ENCODE measurements around the gene EPM2A. TPM values are rescaled to one million over a fixed set of nuclear protein-coding genes. Genes with fewer than 3 reads are reported as not detected.

The EPM2A gene
- total and polyA plus RNA-seq, 10 of the 15 experiments (the other 5 are each of a cell fraction or from before 2014, with no cell fraction given), result 3.4 to 13.0 (median 7.9) TPM

DNA sequence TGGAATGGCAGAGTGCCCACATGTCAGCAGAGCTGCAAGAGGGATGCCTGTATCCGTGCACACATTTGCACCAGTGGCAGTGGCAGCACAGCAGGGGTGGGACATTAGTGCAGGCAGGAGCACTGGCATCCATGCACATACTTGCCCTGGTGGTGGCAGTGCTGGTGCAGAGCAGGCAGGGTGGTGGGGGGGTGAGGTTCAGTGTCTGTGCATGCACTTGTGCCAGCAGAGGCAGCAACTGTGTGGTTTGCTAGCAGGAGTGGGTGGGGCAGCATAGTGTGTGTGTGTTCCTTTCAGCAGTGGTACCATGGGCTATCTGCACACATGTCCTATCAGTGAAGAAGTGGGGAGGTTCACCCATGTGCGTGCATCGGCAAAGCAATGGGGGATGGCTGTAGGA lies 151.6 kb downstream of the EPM2A start:
- ATAC-seq, result no peak; the same call in 2 of the 3 replicates
- Histone ChIP-seq H3K4me3 (no peak overlapping the region), H3K4me1 (ENCODE audit: control insufficient read depth, insufficient read depth, low read length) (no peaks in the 10 kb centered on the region), H2AFZ (ENCODE audit: control insufficient read depth, low read depth, low read length) (no peak overlapping the region), H3K36me3 (ENCODE audit: control insufficient read depth in 2 of 2, insufficient read depth in 2 of 2, low read length in 1 of 2) (no peaks in the 10 kb centered on the region), H3K79me2 (ENCODE audit: control insufficient read depth, insufficient read depth, low read length) (no peaks in the 10 kb centered on the region), H3K9me3 (replicated peaks; ENCODE audit: control insufficient read depth, insufficient read depth, low read length) (no peaks in the 10 kb centered on the region), H3K27me3 (replicated peaks in 1 of 2; ENCODE audit: control insufficient read depth in 2 of 2, insufficient read depth in 2 of 2, low read length in 1 of 2) (no peaks in the 10 kb centered on the region; a peak in 1 of 4 replicates), H3K27ac (ENCODE audit: control insufficient read depth, insufficient read depth) (no peak overlapping the region), H3K9ac (ENCODE audit: control insufficient read depth, insufficient read depth, low read length) (no peak overlapping the region), H4K20me1 (ENCODE audit: control insufficient read depth, insufficient read depth) (no peaks in the 10 kb centered on the region), H3K4me2 (ENCODE audit: control insufficient read depth, insufficient read depth) (no peak overlapping the region)
- no peak for DNase-seq (ENCODE audit: low read depth, low spot score)
- RAD21 ChIA-PET (ENCODE audit: unreplicated experiment), result no interaction called here
- SMC1A ChIA-PET (ENCODE audit: uncharacterized antibody, unreplicated experiment), result interaction anchor here (1.2 kb wide), 1 partner anchor 9 kb away, joined by 3 read pairs; no protein-coding TSS in a partner anchor
- POLR2A ChIA-PET, result no interaction called here
- intact Hi-C loops (cut with micrococcal nuclease; ENCODE audit: unreplicated experiment), result no loop called here
- no peak for FAIRE-seq
- CTCF ChIA-PET, result no interaction called here
- no TSS peak for BruUV-seq (replicated peaks)
- TF ChIP-seq CUX1 (IDR thresholded peaks at IDR 0.05; ENCODE audit: insufficient replicate concordance, low read depth, low read length) (no peak), EP300 (IDR thresholded peaks at IDR 0.05; ENCODE audit: borderline replicate concordance in 1 of 2, control insufficient read depth in 1 of 2, low read depth in 2 of 2, low read length in 2 of 2) (no peak), PAX5 (IDR thresholded peaks at IDR 0.05; ENCODE audit: borderline replicate concordance, low read depth, low read length) (no peak), ZNF207 (IDR thresholded peaks at IDR 0.05; ENCODE audit: borderline replicate concordance) (no peak), POLR2A (IDR thresholded peaks at IDR 0.05; ENCODE audit: low read depth, low read length) (no peak), NR2F1 (conservative IDR thresholded peaks at IDR 0.05) (no peak), POLR2AphosphoS5 (IDR thresholded peaks at IDR 0.05; ENCODE audit: low read length) (no peak), IRF3 (IDR thresholded peaks at IDR 0.05) (no peak), ELK1 (IDR thresholded peaks at IDR 0.05; ENCODE audit: low read depth, low read length) (no peak), EZH2 (IDR thresholded peaks at IDR 0.05; ENCODE audit: borderline replicate concordance, control insufficient read depth, low read depth, low read length) (no peak), IKZF2 (IDR thresholded peaks at IDR 0.05) (no peak), CHD1 (IDR thresholded peaks at IDR 0.05; ENCODE audit: low read depth, low read length) (no peak)
- TF ChIP-seq, protein P1, sequence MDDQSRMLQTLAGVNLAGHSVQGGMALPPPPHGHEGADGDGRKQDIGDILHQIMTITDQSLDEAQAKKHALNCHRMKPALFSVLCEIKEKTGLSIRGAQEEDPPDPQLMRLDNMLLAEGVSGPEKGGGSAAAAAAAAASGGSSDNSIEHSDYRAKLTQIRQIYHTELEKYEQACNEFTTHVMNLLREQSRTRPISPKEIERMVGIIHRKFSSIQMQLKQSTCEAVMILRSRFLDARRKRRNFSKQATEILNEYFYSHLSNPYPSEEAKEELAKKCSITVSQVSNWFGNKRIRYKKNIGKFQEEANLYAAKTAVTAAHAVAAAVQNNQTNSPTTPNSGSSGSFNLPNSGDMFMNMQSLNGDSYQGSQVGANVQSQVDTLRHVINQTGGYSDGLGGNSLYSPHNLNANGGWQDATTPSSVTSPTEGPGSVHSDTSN (IDR thresholded peaks at IDR 0.05; ENCODE audit: insufficient replicate concordance, low read depth, low read length), result no peak
- TF ChIP-seq, protein P2, sequence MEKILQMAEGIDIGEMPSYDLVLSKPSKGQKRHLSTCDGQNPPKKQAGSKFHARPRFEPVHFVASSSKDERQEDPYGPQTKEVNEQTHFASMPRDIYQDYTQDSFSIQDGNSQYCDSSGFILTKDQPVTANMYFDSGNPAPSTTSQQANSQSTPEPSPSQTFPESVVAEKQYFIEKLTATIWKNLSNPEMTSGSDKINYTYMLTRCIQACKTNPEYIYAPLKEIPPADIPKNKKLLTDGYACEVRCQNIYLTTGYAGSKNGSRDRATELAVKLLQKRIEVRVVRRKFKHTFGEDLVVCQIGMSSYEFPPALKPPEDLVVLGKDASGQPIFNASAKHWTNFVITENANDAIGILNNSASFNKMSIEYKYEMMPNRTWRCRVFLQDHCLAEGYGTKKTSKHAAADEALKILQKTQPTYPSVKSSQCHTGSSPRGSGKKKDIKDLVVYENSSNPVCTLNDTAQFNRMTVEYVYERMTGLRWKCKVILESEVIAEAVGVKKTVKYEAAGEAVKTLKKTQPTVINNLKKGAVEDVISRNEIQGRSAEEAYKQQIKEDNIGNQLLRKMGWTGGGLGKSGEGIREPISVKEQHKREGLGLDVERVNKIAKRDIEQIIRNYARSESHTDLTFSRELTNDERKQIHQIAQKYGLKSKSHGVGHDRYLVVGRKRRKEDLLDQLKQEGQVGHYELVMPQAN (conservative IDR thresholded peaks at IDR 0.05), result no peak
- in situ Hi-C loops (cut with MboI), result no loop called here
- WGBS (ENCODE audit: insufficient coverage, insufficient replicate concordance, low lambda C conversion rate, missing lambda C conversion rate), result 67% methylated on average over 3 of the region's 3 CpGs
